Suprapubic skin (tissue), 4 donors: ENCODE results near the gene TIMM44. TPM values are rescaled to one million over a fixed set of nuclear protein-coding genes. Genes with fewer than 3 reads are reported as not detected.

Source experiments
- DNase-seq, 2 donors: peaks; one replicate each; pipeline ENCODE4 v3.0.0-alpha.2; 2019; ENCODE audit warnings: low spot score in 2 of 2
- H3K27ac ChIP-seq: fragments of 200-600 bp; sonication (generic); one replicate; pipeline ENCODE4 v1.5.1; 2019
- H3K27me3 ChIP-seq: fragments of 200-600 bp; sonication (generic); one replicate; pipeline ENCODE4 v1.5.1; 2019
- H3K36me3 ChIP-seq: fragments of 200-600 bp; sonication (generic); one replicate; pipeline ENCODE4 v1.5.1; 2019
- H3K4me1 ChIP-seq: fragments of 200-600 bp; sonication (generic); one replicate; pipeline ENCODE4 v1.5.1; 2019
- H3K4me3 ChIP-seq: fragments of 200-600 bp; sonication (generic); one replicate; pipeline ENCODE4 v1.5.1; 2019; ENCODE audit warnings: mild to moderate bottlenecking
- H3K9me3 ChIP-seq: fragments of 200-600 bp; sonication (generic); one replicate; pipeline ENCODE4 v1.5.1; 2019
- CTCF ChIP-seq, 2 donors: fragments of 200-600 bp in 1 of 2; fragments of 450-650 bp in 1 of 2; sonication (generic) in 1 of 2; IDR thresholded peaks; one replicate each; pipeline ENCODE4 v1.5.1; 2016 to 2019; ENCODE audit warnings: antibody characterized with exemption in 2 of 2, mild to moderate bottlenecking in 1 of 2, moderate library complexity in 1 of 2
- EP300 ChIP-seq: sonication (generic); formaldehyde crosslinking; IDR thresholded peaks from one replicate; pipeline ENCODE4 v1.6.1; 2017; ENCODE audit warnings: antibody characterized with exemption
- POLR2A ChIP-seq, 2 donors: fragments of 450-650 bp; IDR thresholded peaks; one replicate each; pipeline ENCODE4 v1.6.1; 2017; ENCODE audit warnings: antibody characterized with exemption in 2 of 2, mild to moderate bottlenecking in 2 of 2, moderate library complexity in 2 of 2
- POLR2AphosphoS5 ChIP-seq, 3 donors: sonication (generic); formaldehyde crosslinking; IDR thresholded peaks; one replicate each; pipeline ENCODE4 v1.6.1; 2017; ENCODE audit warnings: antibody characterized with exemption in 3 of 3
- WGBS: methylation state at CpG from one replicate; pipeline ENCODE4 v1.1.5; 2018; 5-methylcytosine and 5-hydroxymethylcytosine counted together
- total RNA-seq, 4 donors: library from RNA; depleted of rRNA; stranded (reverse); fragments of >200 nt; gene quantifications; one replicate each; pipeline ENCODE4 v1.1.0, GENCODE V29; 2016

Gene TIMM44
- total RNA-seq, 4 donors from 2014 or later = 34.6 to 85.1 (median 54.5) TPM

GRCh38 chr19:7959211-7959610 is 15.7 kb upstream of the TIMM44 start:
- Histone ChIP-seq H3K36me3 (peaks cover 55% of the 10 kb centered on the region), H3K27me3 (no peaks in the 10 kb centered on the region), H3K4me1 (no peaks in the 10 kb centered on the region), H3K27ac (no peak overlapping the region), H3K4me3 (no peak overlapping the region), H3K9me3 (no peaks in the 10 kb centered on the region)
- no peak for TF ChIP-seq POLR2AphosphoS5 (IDR thresholded peaks at IDR 0.05)
- TF ChIP-seq EP300 = no peak
- no peak for TF ChIP-seq CTCF (IDR thresholded peaks at IDR 0.05)
- no peak for DNase-seq
- 73% methylated on average over 6 of the region's 6 CpGs for WGBS

DNA sequence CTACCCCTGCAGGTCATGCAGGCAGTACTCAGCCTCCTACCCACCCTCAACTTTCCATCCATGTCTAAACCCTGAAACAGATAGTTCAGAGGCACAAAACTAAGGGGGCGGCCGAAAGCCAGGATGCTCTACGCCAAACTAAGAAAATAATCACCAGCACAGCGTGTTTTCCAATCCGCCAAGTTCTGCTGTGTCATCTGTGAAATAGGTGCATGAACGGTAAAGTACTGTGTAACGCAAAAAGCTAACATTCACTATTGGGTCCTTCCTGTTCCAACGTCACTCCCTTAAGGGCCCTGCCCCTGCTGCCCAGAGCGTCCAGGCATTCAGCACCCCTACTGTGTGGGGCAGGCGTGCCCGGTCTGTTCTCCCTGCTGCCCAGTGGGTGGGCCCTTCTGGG is 12.2 kb upstream of the TIMM44 start:
- Histone ChIP-seq H3K36me3 (peaks cover 21% of the 10 kb centered on the region), H3K27ac (no peak overlapping the region), H3K9me3 (no peaks in the 10 kb centered on the region), H3K4me3 (no peak overlapping the region), H3K27me3 (no peaks in the 10 kb centered on the region), H3K4me1 (no peaks in the 10 kb centered on the region)
- TF ChIP-seq POLR2AphosphoS5 (IDR thresholded peaks at IDR 0.05) (no peak), EP300 (no peak), POLR2A (IDR thresholded peaks at IDR 0.05) (no peak), CTCF (IDR thresholded peaks at IDR 0.05) (no peak)
- WGBS = 83% methylated on average over 9 of the region's 11 CpGs
- DNase-seq = no peak

- Histone ChIP-seq H3K27me3 (no peaks in the 10 kb centered on the region), H3K36me3 (peaks cover 7% of the 10 kb centered on the region), H3K4me3 (no peak overlapping the region), H3K27ac (no peak overlapping the region), H3K9me3 (no peaks in the 10 kb centered on the region), H3K4me1 (no peaks in the 10 kb centered on the region)
- no peak for TF ChIP-seq EP300
- TF ChIP-seq POLR2AphosphoS5 (IDR thresholded peaks at IDR 0.05) = no peak
- no peak for TF ChIP-seq POLR2A (IDR thresholded peaks at IDR 0.05)
- no peak for TF ChIP-seq CTCF (IDR thresholded peaks at IDR 0.05)
- WGBS = 82% methylated on average over 7 of the region's 7 CpGs
- no peak for DNase-seq
Measured at GRCh38 chr19:7953576-7953975, 10.1 kb upstream of the TIMM44 start.

GRCh38 chr19:7953060-7953459 is 9.6 kb upstream of the TIMM44 start:
- Histone ChIP-seq H3K4me1 (no peaks in the 10 kb centered on the region), H3K36me3 (peaks cover 4% of the 10 kb centered on the region), H3K27ac (no peak overlapping the region), H3K27me3 (no peaks in the 10 kb centered on the region), H3K4me3 (no peak overlapping the region), H3K9me3 (no peaks in the 10 kb centered on the region)
- DNase-seq = no peak
- WGBS = 15% methylated on average over 3 of the region's 3 CpGs
- TF ChIP-seq POLR2AphosphoS5 (IDR thresholded peaks at IDR 0.05) = no peak
- no peak for TF ChIP-seq CTCF (IDR thresholded peaks at IDR 0.05)
- TF ChIP-seq EP300 = no peak
- no peak for TF ChIP-seq POLR2A (IDR thresholded peaks at IDR 0.05)

DNA sequence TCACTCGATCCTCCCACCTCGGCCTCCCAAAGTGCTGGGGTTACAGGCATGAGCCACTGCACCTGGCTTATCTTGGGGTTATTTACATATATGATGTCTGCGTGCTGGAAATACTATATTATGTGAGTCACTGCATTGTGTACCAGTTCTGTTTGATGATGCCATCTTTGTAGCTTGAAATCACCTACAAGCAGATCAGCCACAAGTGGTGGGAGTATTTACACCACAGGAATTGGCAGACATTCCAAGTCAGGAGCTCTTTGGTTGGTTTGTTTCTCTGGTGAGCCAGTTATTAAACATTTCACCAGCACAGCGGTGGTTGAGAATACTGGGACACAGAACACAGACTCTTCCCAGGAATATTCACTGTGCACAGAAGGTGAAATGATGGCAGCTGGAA is 4.5 kb upstream of the TIMM44 start:
- H3K9me3 ChIP-seq = no peaks in the 10 kb centered on the region
- WGBS = 93% methylated on average over 4 of the region's 4 CpGs
- H3K4me1 ChIP-seq = peaks cover 10% of the 10 kb centered on the region
- H3K36me3 ChIP-seq = no peaks in the 10 kb centered on the region
- DNase-seq = no peak
- no peaks in the 10 kb centered on the region for H3K27me3 ChIP-seq
- H3K4me3 ChIP-seq = no peak overlapping the region
- TF ChIP-seq POLR2AphosphoS5 (IDR thresholded peaks at IDR 0.05) (no peak), POLR2A (IDR thresholded peaks at IDR 0.05) (no peak), CTCF (IDR thresholded peaks at IDR 0.05) (no peak), EP300 (no peak)
- no peak overlapping the region for H3K27ac ChIP-seq
